Uterus (tissue), 4 donors: ENCODE data around the gene INCENP. TPM values are rescaled to one million over a fixed set of nuclear protein-coding genes. Genes with fewer than 3 reads are reported as not detected.

Source experiments
- DNase-seq, 2 donors: peaks; one replicate each; pipeline ENCODE4 v3.0.0-alpha.2; 2019 to 2020
- H3K27ac ChIP-seq, 2 donors: fragments of 200-600 bp; sonication (generic); 1 replicate in 1 of 2; 2 replicates in 1 of 2; pipeline ENCODE4 v1.5.1; 2016 to 2018
- H3K27me3 ChIP-seq, 2 donors: fragments of 200-600 bp; sonication (generic); one replicate each; pipeline ENCODE4 v1.5.1; 2018 to 2019; ENCODE audit warnings: control low read depth in 1 of 2
- H3K36me3 ChIP-seq, 2 donors: fragments of 200-600 bp; sonication (generic); one replicate each; pipeline ENCODE4 v1.5.1; 2019; ENCODE audit warnings: control low read depth in 1 of 2
- H3K4me1 ChIP-seq, 2 donors: fragments of 200-600 bp; sonication (generic); one replicate each; pipeline ENCODE4 v1.5.1; 2018 to 2019; ENCODE audit warnings: control low read depth in 1 of 2
- H3K4me3 ChIP-seq, 2 donors: fragments of 200-600 bp; sonication (generic); 1 replicate in 1 of 2; 2 replicates in 1 of 2; pipeline ENCODE4 v1.5.1; 2018 to 2019; ENCODE audit warnings: mild to moderate bottlenecking in 1 of 2
- H3K9me3 ChIP-seq, 2 donors: fragments of 200-600 bp; sonication (generic); one replicate each; pipeline ENCODE4 v1.5.1; 2019; ENCODE audit warnings: control low read depth in 1 of 2
- POLR2A ChIP-seq, 2 donors: fragments of 450-650 bp; IDR thresholded peaks; one replicate each; pipeline ENCODE4 v1.6.1; 2016; ENCODE audit warnings: antibody characterized with exemption in 2 of 2, mild to moderate bottlenecking in 1 of 2, moderate library complexity in 1 of 2
- intact Hi-C: fragments of 100-400 bp; cut with DNase I; formaldehyde crosslinking; loops from one replicate; pipeline ENCODE4 v1.15.1; 2023; ENCODE audit warnings: low total_unique reads
- total RNA-seq, 4 donors: library from RNA; depleted of rRNA in 3 of 4; stranded (reverse); fragments of >200 nt in 3 of 4; gene quantifications; one replicate each; pipeline versions ENCODE4 v1.1.0 to v1.2.4, GENCODE V29; 2014 to 2023
- TF ChIP-seq, protein P1 (sequence below), 4 experiments: fragments of 200-600 bp in 2 of 4; fragments of 450-650 bp in 2 of 4; sonication (generic) in 2 of 4; IDR thresholded peaks; one replicate each; pipeline ENCODE4 v1.5.1; 2016 to 2019; ENCODE audit warnings: antibody characterized with exemption in 4 of 4, mild to moderate bottlenecking in 2 of 4, moderate library complexity in 1 of 4
- donor health status: DM: yes; HTN: yes; CAD: no.

INCENP gene
- total RNA-seq, 4 donors from 2014 or later: 7.4 to 27.1 (median 16.5) TPM

DNA sequence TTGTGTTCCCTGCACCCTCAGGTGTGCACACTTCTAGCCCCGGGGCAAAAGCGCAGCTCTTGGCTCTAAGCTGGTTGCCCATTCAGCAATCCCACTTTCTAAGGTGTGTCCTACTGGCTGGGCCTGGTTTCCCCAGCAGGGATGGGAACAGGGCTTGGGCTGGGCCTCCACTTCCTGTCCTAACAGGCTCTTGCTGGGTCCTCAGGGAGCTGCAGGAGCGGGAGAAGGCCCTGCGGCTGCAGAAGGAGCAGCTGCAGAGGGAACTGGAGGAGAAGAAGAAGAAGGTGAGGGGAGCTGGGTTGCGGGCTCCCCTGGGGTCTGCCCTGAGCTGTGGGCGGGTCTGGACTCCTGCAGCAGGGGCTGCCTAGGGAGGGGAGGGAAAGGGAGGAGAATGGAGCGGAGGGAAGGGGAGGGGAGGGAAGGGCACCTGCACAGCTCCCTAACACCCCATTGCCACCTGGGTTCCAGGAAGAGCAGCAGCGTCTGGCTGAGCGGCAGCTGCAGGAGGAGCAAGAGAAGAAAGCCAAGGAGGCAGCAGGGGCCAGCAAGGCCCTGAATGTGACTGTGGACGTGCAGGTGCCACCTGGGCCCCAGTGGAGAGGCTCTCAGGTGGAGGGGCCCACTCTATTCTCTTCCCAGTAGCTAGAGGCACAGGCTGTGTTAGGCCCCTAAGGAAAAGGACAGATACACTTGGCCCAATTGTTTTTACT, 24.6 kb downstream of the INCENP start:
- Histone ChIP-seq H3K4me1 (no peaks in the 10 kb centered on the region), H3K9me3 (no peaks in the 10 kb centered on the region), H3K27me3 (no peaks in the 10 kb centered on the region), H3K36me3 (no peaks in the 10 kb centered on the region), H3K27ac (no peak overlapping the region), H3K4me3 (no peak overlapping the region)
- intact Hi-C loops: no loop called here
- no peak for DNase-seq
- TF ChIP-seq, protein P1, sequence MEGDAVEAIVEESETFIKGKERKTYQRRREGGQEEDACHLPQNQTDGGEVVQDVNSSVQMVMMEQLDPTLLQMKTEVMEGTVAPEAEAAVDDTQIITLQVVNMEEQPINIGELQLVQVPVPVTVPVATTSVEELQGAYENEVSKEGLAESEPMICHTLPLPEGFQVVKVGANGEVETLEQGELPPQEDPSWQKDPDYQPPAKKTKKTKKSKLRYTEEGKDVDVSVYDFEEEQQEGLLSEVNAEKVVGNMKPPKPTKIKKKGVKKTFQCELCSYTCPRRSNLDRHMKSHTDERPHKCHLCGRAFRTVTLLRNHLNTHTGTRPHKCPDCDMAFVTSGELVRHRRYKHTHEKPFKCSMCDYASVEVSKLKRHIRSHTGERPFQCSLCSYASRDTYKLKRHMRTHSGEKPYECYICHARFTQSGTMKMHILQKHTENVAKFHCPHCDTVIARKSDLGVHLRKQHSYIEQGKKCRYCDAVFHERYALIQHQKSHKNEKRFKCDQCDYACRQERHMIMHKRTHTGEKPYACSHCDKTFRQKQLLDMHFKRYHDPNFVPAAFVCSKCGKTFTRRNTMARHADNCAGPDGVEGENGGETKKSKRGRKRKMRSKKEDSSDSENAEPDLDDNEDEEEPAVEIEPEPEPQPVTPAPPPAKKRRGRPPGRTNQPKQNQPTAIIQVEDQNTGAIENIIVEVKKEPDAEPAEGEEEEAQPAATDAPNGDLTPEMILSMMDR (IDR thresholded peaks at IDR 0.05): no peak
- no peak for TF ChIP-seq POLR2A (IDR thresholded peaks at IDR 0.05)

DNA sequence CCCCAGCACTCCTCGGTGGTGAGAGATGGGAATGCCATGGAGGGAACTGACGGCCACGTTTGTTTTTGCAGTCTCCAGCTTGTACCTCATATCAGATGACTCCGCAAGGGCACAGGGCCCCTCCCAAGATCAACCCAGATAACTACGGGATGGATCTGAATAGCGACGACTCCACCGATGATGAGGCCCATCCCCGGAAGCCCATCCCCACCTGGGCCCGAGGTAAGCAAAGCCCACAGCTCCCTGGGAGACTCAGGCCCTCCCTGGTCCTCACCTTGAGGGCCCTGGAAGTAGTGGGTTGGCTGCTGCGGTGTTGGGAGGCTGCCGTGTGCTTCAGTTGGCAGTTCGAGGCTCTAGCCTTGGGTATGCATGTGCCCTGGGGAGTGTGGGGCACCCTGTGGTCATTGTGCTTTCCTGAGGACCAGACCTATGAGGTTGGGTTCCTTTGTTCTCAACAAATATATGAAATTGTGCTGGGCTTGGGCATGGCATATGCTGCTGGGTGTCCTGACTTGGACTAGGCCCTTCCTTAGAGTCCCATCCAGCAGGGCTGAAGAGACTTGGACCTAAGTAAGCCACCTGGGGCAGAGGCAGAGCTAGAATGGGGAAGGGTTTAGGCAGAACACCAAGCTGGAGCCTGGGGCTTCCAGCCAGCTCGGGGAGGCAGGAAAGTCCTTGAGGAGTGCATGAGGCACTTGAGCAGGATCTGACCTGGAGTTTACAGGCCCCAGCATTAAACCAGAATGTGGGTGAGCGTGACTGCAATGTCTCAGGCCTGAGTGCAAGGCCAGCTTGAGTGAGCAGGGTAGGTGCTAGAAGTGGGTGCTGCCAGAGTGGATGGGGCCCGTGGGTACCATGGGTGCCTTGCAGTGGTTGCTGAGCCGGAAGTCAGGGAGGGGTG, 26.4 kb downstream of the INCENP start:
- Histone ChIP-seq H3K27me3 (no peaks in the 10 kb centered on the region), H3K9me3 (no peaks in the 10 kb centered on the region), H3K4me1 (no peaks in the 10 kb centered on the region), H3K27ac (no peak overlapping the region), H3K36me3 (no peaks in the 10 kb centered on the region), H3K4me3 (no peak overlapping the region)
- intact Hi-C loops: no loop called here
- TF ChIP-seq POLR2A (IDR thresholded peaks at IDR 0.05): no peak
- TF ChIP-seq, protein P1 (IDR thresholded peaks at IDR 0.05): no peak
- DNase-seq: no peak

DNA sequence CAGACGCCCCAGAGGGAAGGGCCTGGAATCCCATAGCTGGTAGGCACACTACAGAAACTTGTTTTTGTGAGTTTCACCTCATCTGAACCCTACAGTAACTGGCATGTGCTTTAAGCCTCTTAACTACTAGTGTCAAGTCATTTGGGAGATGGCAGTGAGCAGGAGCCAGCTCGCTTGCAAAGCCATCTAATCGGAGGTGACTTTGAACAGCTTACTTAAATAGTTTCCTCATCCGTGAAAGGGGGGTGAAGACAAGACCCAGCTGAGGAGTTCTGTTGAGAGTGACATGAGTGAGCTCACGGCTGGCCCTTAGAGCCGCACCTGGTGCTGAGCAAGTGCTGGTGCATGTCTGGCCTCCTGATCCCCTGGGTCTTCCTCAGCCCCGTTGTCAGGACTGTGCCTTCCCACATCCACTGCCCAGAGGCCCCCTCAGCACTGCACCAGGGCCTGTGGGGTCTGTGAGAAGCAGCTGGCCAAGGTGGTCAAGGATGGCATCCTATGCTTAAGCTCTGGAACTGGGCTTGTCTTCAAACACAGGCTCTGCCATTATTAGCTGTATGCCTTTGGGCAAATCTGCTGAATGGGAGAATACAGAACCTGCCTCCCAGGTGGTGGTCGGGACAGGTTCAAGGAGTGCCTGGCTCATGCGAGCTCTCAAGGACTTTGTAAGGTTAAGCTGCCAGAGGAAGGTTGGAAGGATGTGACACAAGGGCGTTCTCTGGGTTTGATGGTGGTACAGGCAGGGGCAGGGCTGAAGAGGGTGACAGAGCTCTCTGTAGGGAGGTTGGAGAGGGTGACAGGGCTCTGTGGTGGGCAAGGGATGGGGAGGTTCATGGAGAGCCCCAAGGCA, 27.3 kb downstream of the INCENP start:
- Histone ChIP-seq H3K27me3 (no peaks in the 10 kb centered on the region), H3K36me3 (no peaks in the 10 kb centered on the region), H3K27ac (no peak overlapping the region), H3K9me3 (no peaks in the 10 kb centered on the region), H3K4me1 (no peaks in the 10 kb centered on the region), H3K4me3 (no peak overlapping the region)
- intact Hi-C loops: no loop called here
- TF ChIP-seq, protein P1 (IDR thresholded peaks at IDR 0.05): no peak
- TF ChIP-seq POLR2A (IDR thresholded peaks at IDR 0.05): no peak
- no peak for DNase-seq

DNA sequence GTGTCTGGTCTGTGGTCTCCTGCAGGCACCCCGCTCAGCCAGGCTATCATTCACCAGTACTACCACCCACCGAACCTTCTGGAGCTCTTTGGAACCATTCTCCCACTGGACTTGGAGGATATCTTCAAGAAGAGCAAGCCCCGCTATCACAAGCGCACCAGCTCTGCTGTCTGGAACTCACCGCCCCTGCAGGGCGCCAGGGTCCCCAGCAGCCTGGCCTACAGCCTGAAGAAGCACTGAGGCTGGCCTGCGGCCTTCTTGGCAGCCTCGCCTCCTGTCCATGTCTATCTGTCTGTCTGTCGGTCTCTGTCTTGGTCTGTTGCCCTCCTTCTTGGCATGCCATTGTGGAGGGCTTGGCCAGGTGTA, 27.9 kb downstream of the INCENP start:
- intact Hi-C loops: no loop called here
- H3K27me3 ChIP-seq: no peaks in the 10 kb centered on the region
- no peaks in the 10 kb centered on the region for H3K36me3 ChIP-seq
- no peak overlapping the region for H3K27ac ChIP-seq
- no peaks in the 10 kb centered on the region for H3K4me1 ChIP-seq
- no peaks in the 10 kb centered on the region for H3K9me3 ChIP-seq
- no peak for DNase-seq
- no peak overlapping the region for H3K4me3 ChIP-seq
- TF ChIP-seq POLR2A (IDR thresholded peaks at IDR 0.05): no peak
- TF ChIP-seq, protein P1 (IDR thresholded peaks at IDR 0.05): no peak
